ENCODE data around the gene B3GNT2.

B3GNT2 gene

DNA sequence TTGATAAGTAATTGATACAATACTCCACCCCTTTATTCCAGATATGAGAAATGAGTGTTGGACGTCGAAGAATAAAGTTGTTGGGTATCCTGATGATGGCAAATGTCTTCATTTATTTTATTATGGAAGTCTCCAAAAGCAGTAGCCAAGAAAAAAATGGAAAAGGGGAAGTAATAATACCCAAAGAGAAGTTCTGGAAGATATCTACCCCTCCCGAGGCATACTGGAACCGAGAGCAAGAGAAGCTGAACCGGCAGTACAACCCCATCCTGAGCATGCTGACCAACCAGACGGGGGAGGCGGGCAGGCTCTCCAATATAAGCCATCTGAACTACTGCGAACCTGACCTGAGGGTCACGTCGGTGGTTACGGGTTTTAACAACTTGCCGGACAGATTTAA lies 26.3 kb downstream of the B3GNT2 start:
- no peaks in the 10 kb centered on the region for H3K4me1 ChIP-seq (ENCODE audit: control insufficient read depth, insufficient read depth, low read length)
- TF ChIP-seq ZNF202 (tag by site-specific recombination; IDR thresholded peaks at IDR 0.05; ENCODE audit: borderline replicate concordance): no peak
- no peak for TF ChIP-seq KLF7 (tag by site-specific recombination; IDR thresholded peaks at IDR 0.05; ENCODE audit: borderline replicate concordance)
- TF ChIP-seq ZNF629 (tag by site-specific recombination; IDR thresholded peaks at IDR 0.05): no peak
- TF ChIP-seq YY1 (tag by site-specific recombination; IDR thresholded peaks at IDR 0.05): no peak
- no peak for TF ChIP-seq ZNF426 (tag by site-specific recombination; IDR thresholded peaks at IDR 0.05)
- no peak for TF ChIP-seq ZNF394 (tag by site-specific recombination; IDR thresholded peaks at IDR 0.05; ENCODE audit: borderline replicate concordance)
- TF ChIP-seq, protein P1, sequence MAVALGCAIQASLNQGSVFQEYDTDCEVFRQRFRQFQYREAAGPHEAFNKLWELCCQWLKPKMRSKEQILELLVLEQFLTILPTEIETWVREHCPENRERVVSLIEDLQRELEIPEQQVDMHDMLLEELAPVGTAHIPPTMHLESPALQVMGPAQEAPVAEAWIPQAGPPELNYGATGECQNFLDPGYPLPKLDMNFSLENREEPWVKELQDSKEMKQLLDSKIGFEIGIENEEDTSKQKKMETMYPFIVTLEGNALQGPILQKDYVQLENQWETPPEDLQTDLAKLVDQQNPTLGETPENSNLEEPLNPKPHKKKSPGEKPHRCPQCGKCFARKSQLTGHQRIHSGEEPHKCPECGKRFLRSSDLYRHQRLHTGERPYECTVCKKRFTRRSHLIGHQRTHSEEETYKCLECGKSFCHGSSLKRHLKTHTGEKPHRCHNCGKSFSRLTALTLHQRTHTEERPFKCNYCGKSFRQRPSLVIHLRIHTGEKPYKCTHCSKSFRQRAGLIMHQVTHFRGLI (tag by site-specific recombination; IDR thresholded peaks at IDR 0.05): no peak
- TF ChIP-seq GLI2 (tag by site-specific recombination; IDR thresholded peaks at IDR 0.05; ENCODE audit: borderline replicate concordance, low read depth): no peak
- TF ChIP-seq BCL11B (tag by site-specific recombination; IDR thresholded peaks at IDR 0.05; ENCODE audit: low read depth): no peak
- TF ChIP-seq ZBTB8A (tag by site-specific recombination; IDR thresholded peaks at IDR 0.05): no peak
- no peak overlapping the region for H3K27ac ChIP-seq (ENCODE audit: extremely low read depth, low read depth, low read length)
- peaks cover 0 to 22% of the 10 kb centered on the region in 2 experiments; a peak in 1 of 3 replicates for H3K36me3 ChIP-seq (ENCODE audit: control insufficient read depth in 2 of 2, insufficient read depth in 1 of 2, low read length in 2 of 2)
- H3K4me3 ChIP-seq (ENCODE audit: low read depth, low read length): no peak overlapping the region
- ChIA-PET CTCF (no interaction called here), POLR2A (no interaction called here)
- no peaks in the 10 kb centered on the region for H3K9me3 ChIP-seq (ENCODE audit: control insufficient read depth, insufficient read depth, low read depth, low read length)

DNA sequence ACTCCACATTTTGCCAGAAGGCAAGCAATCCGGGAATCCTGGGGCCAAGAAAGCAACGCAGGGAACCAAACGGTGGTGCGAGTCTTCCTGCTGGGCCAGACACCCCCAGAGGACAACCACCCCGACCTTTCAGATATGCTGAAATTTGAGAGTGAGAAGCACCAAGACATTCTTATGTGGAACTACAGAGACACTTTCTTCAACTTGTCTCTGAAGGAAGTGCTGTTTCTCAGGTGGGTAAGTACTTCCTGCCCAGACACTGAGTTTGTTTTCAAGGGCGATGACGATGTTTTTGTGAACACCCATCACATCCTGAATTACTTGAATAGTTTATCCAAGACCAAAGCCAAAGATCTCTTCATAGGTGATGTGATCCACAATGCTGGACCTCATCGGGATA lies 26.8 kb downstream of the B3GNT2 start:
- Histone ChIP-seq H3K9me3 (ENCODE audit: control insufficient read depth, insufficient read depth, low read depth, low read length) (no peaks in the 10 kb centered on the region), H3K4me1 (ENCODE audit: control insufficient read depth, insufficient read depth, low read length) (no peaks in the 10 kb centered on the region), H3K36me3 (ENCODE audit: control insufficient read depth in 2 of 2, insufficient read depth in 1 of 2, low read length in 2 of 2) (peaks cover 0 to 22% of the 10 kb centered on the region in 2 experiments; a peak in 1 of 3 replicates), H3K27ac (ENCODE audit: extremely low read depth, low read depth, low read length) (no peak overlapping the region), H3K4me3 (ENCODE audit: low read depth, low read length) (no peak overlapping the region)
- TF ChIP-seq RBAK (tag by site-specific recombination; IDR thresholded peaks at IDR 0.05): no peak
- no peak for TF ChIP-seq ZNF426 (tag by site-specific recombination; IDR thresholded peaks at IDR 0.05)
- TF ChIP-seq ZNF274 (IDR thresholded peaks at IDR 0.05; ENCODE audit: low read length): no peak
- TF ChIP-seq ZNF274 (tag by site-specific recombination; IDR thresholded peaks at IDR 0.05; ENCODE audit: borderline replicate concordance): no peak
- no peak for TF ChIP-seq GLIS2 (tag by site-specific recombination; IDR thresholded peaks at IDR 0.05)
- TF ChIP-seq, protein P2, sequence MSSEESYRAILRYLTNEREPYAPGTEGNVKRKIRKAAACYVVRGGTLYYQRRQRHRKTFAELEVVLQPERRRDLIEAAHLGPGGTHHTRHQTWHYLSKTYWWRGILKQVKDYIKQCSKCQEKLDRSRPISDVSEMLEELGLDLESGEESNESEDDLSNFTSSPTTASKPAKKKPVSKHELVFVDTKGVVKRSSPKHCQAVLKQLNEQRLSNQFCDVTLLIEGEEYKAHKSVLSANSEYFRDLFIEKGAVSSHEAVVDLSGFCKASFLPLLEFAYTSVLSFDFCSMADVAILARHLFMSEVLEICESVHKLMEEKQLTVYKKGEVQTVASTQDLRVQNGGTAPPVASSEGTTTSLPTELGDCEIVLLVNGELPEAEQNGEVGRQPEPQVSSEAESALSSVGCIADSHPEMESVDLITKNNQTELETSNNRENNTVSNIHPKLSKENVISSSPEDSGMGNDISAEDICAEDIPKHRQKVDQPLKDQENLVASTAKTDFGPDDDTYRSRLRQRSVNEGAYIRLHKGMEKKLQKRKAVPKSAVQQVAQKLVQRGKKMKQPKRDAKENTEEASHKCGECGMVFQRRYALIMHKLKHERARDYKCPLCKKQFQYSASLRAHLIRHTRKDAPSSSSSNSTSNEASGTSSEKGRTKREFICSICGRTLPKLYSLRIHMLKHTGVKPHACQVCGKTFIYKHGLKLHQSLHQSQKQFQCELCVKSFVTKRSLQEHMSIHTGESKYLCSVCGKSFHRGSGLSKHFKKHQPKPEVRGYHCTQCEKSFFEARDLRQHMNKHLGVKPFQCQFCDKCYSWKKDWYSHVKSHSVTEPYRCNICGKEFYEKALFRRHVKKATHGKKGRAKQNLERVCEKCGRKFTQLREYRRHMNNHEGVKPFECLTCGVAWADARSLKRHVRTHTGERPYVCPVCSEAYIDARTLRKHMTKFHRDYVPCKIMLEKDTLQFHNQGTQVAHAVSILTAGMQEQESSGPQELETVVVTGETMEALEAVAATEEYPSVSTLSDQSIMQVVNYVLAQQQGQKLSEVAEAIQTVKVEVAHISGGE (tag by site-specific recombination; conservative IDR thresholded peaks at IDR 0.05; ENCODE audit: low read depth): no peak
- TF ChIP-seq ZNF138 (tag by site-specific recombination; IDR thresholded peaks at IDR 0.05; ENCODE audit: borderline replicate concordance): no peak
- TF ChIP-seq ZBTB44 (tag by site-specific recombination; IDR thresholded peaks at IDR 0.05): no peak
- no peak for TF ChIP-seq ZBTB1 (tag by site-specific recombination; IDR thresholded peaks at IDR 0.05)
- no peak for TF ChIP-seq SP3 (tag by site-specific recombination; IDR thresholded peaks at IDR 0.05)
- TF ChIP-seq ZNF530 (tag by site-specific recombination; IDR thresholded peaks at IDR 0.05; ENCODE audit: low read depth): no peak
- TF ChIP-seq ZNF391 (tag by site-specific recombination; IDR thresholded peaks at IDR 0.05; ENCODE audit: borderline replicate concordance, low read depth): no peak
- TF ChIP-seq KLF16 (tag by site-specific recombination; IDR thresholded peaks at IDR 0.05): no peak
- TF ChIP-seq ZNF48 (tag by site-specific recombination; IDR thresholded peaks at IDR 0.05): no peak
- ChIA-PET CTCF (no interaction called here), POLR2A (no interaction called here)
